GM23338 (cell line): ENCODE results near the gene SMG7. TPM values are rescaled to one million over a fixed set of nuclear protein-coding genes. Genes with fewer than 3 reads are reported as not detected.

Source experiments
- ATAC-seq: fragments of 200-7000 bp; cut with Tn5 transposase; 3 replicates; pipeline ENCODE4 v1.9.1; 2020
- DNase-seq: peaks from one replicate; pipeline ENCODE4 v3.0.0-alpha.2; 2015; ENCODE audit warnings: low spot score
- H2AFZ ChIP-seq: fragments of 200-600 bp; sonication (generic); 2 replicates; pipeline ENCODE4 v1.8.0; 2016; ENCODE audit warnings: antibody characterized with exemption, mild to moderate bottlenecking, moderate library complexity
- H3F3A ChIP-seq: fragments of 200-600 bp; sonication (generic); replicated peaks from 2 replicates; pipeline ENCODE4 v1.8.0; 2017; ENCODE audit warnings: antibody characterized with exemption, mixed run types, low read depth
- H3K27ac ChIP-seq: fragments of 200-600 bp; sonication (generic); 2 replicates; pipeline ENCODE4 v1.6.1; 2016; ENCODE audit warnings: low read depth
- H3K27me3 ChIP-seq: fragments of 200-600 bp; sonication (generic); 2 replicates; pipeline ENCODE4 v1.8.0; 2016; ENCODE audit warnings: mild to moderate bottlenecking, mixed run types, moderate library complexity; ENCODE audit not compliant: insufficient read depth
- H3K36me3 ChIP-seq: fragments of 200-600 bp; sonication (generic); 2 replicates; pipeline ENCODE4 v1.8.0; 2016; ENCODE audit warnings: mild to moderate bottlenecking; ENCODE audit not compliant: insufficient read depth
- H3K4me1 ChIP-seq: fragments of 200-600 bp; sonication (generic); 2 replicates; pipeline ENCODE4 v1.8.0; 2016; ENCODE audit warnings: mild to moderate bottlenecking, moderate library complexity; ENCODE audit not compliant: insufficient read depth
- H3K4me2 ChIP-seq: fragments of 200-600 bp; sonication (generic); 2 replicates; pipeline ENCODE4 v1.7.1; 2017; ENCODE audit warnings: mixed run types
- H3K4me3 ChIP-seq: fragments of 200-600 bp; sonication (generic); 2 replicates; pipeline ENCODE4 v1.6.1; 2016; ENCODE audit warnings: mixed run types
- H3K79me2 ChIP-seq: fragments of 200-600 bp; sonication (generic); replicated peaks from 2 replicates; pipeline ENCODE4 v1.8.0; 2017; ENCODE audit warnings: mild to moderate bottlenecking; ENCODE audit not compliant: insufficient read depth
- H3K9me2 ChIP-seq: fragments of 200-600 bp; sonication (generic); 2 replicates; pipeline ENCODE4 v1.8.0; 2017; ENCODE audit not compliant: insufficient read depth
- H4K20me1 ChIP-seq: fragments of 200-600 bp; sonication (generic); replicated peaks from 2 replicates; pipeline ENCODE4 v1.8.0; 2017; ENCODE audit warnings: mild to moderate bottlenecking; ENCODE audit not compliant: insufficient read depth
- H3K27ac Mint-ChIP-seq: 2 replicates; pipeline ENCODE4 v1.8.0; 2020; ENCODE audit warnings: inconsistent platforms, mild to moderate bottlenecking, moderate library complexity, mixed read lengths
- H3K27me3 Mint-ChIP-seq: 3 replicates; pipeline ENCODE4 v1.8.0; 2022; ENCODE audit warnings: low read depth, mild to moderate bottlenecking, moderate library complexity, mixed read lengths, inconsistent platforms; ENCODE audit not compliant: insufficient read depth, poor library complexity
- H3K36me3 Mint-ChIP-seq: 3 replicates; pipeline ENCODE4 v1.8.0; 2021; ENCODE audit warnings: low read depth, mild to moderate bottlenecking, inconsistent platforms, moderate library complexity, mixed read lengths
- H3K4me1 Mint-ChIP-seq: 3 replicates; pipeline ENCODE4 v1.8.0; 2020; ENCODE audit warnings: mild to moderate bottlenecking, inconsistent platforms, mixed read lengths
- H3K4me3 Mint-ChIP-seq: 3 replicates; pipeline ENCODE4 v1.8.0; 2021; ENCODE audit warnings: moderate library complexity, mild to moderate bottlenecking, inconsistent platforms, mixed read lengths
- H3K9me3 Mint-ChIP-seq: 3 replicates; pipeline ENCODE4 v1.8.0; 2020; ENCODE audit warnings: moderate library complexity, mild to moderate bottlenecking, inconsistent platforms, mixed read lengths
- JUNB ChIP-seq: IDR thresholded peaks from one replicate; pipeline ENCODE4 v1.6.1; 2016; ENCODE audit warnings: antibody characterized with exemption; ENCODE audit not compliant: unreplicated experiment
- NANOG ChIP-seq: IDR thresholded peaks from 2 replicates; pipeline ENCODE4 v1.6.1; 2016; ENCODE audit warnings: antibody characterized with exemption, borderline replicate concordance
- POLR2AphosphoS5 ChIP-seq: IDR thresholded peaks from 2 replicates; pipeline ENCODE4 v1.6.1; 2016; ENCODE audit warnings: antibody characterized with exemption, low read depth
- ZNF462 ChIP-seq: fragments of 250-450 bp; sonication (Bioruptor Pico); IDR thresholded peaks from 2 replicates; pipeline ENCODE4 v1.5.0; 2020; ENCODE audit warnings: mild to moderate bottlenecking, moderate library complexity
- polyA plus RNA-seq: library from polyadenylated mRNA; unstranded; fragments of >200 nt; fragmentation: Nextera tagmentation; extraction: Ambion mirVana; gene quantifications from 2 replicates; pipeline ENCODE4 v1.2.1, GENCODE V29; 2016
- total RNA-seq: library from RNA; depleted of rRNA; stranded (reverse); fragments of >200 nt; shearing (Covaris generic); gene quantifications from 2 replicates; pipeline ENCODE4 v1.2.3, GENCODE V29; 2014
- TF ChIP-seq, protein P1 (sequence below), 2 experiments: fragments of 200-600 bp in 1 of 2; sonication (generic) in 1 of 2; conservative IDR thresholded peaks; 2 replicates each; pipeline versions ENCODE4 v1.5.1 to v1.6.1; 2016 to 2017; ENCODE audit warnings: antibody characterized with exemption in 2 of 2, low read depth in 2 of 2, mild to moderate bottlenecking in 2 of 2, moderate library complexity in 1 of 2

SMG7 gene
- total and polyA plus RNA-seq, 2 experiments from 2014 or later: 33.0 to 79.4 TPM

DNA sequence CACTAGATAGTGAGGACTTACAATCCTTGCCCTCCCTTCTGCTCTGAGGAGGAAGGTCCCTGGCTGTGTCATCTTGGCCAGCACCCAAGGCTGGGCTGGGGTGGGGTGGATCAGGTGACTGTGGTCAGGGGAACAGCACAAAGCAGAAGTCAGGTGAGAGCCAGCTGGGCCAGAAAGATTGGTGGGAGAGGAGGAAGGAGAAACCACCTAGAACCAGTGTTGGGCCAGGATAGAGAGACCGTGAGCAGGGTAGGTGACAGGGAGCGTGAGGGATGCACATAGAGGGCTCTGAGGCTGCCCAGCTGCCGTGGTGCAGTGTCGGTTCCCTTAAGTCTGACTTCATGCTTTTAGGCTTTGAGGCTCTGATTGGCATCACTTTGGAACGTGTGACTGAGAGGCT, 95.3 kb downstream of the SMG7 start:
- H3K27ac ChIP-seq: no peak overlapping the region
- H3K4me1 ChIP-seq: no peaks in the 10 kb centered on the region
- no peaks in the 10 kb centered on the region for H3K27me3 ChIP-seq
- H3K4me2 ChIP-seq: no peak overlapping the region
- TF ChIP-seq JUNB (no peak), ZNF462 (CRISPR knock-in tag) (no peak)
- no peaks in the 10 kb centered on the region for H3K9me3 Mint-ChIP-seq
- DNase-seq (no peak), ATAC-seq (no peak)
- no peak overlapping the region for H3K27ac Mint-ChIP-seq
- H3K4me1 Mint-ChIP-seq: no peaks in the 10 kb centered on the region
- 0 out of 2 replicates have a peak, but pooled peaks cover under 1% of the 10 kb centered on the region for H3K9me2 ChIP-seq
- no peak overlapping the region for H3K4me3 ChIP-seq
- H2AFZ ChIP-seq: no peak overlapping the region
- H3K4me3 Mint-ChIP-seq: no peak overlapping the region
- no peaks in the 10 kb centered on the region for H4K20me1 ChIP-seq
- no peaks in the 10 kb centered on the region for H3K36me3 Mint-ChIP-seq
- H3K79me2 ChIP-seq: no peaks in the 10 kb centered on the region
- peaks cover 8% of the 10 kb centered on the region for H3K27me3 Mint-ChIP-seq
- H3K36me3 ChIP-seq: no peaks in the 10 kb centered on the region
- no peaks in the 10 kb centered on the region for H3F3A ChIP-seq

DNA sequence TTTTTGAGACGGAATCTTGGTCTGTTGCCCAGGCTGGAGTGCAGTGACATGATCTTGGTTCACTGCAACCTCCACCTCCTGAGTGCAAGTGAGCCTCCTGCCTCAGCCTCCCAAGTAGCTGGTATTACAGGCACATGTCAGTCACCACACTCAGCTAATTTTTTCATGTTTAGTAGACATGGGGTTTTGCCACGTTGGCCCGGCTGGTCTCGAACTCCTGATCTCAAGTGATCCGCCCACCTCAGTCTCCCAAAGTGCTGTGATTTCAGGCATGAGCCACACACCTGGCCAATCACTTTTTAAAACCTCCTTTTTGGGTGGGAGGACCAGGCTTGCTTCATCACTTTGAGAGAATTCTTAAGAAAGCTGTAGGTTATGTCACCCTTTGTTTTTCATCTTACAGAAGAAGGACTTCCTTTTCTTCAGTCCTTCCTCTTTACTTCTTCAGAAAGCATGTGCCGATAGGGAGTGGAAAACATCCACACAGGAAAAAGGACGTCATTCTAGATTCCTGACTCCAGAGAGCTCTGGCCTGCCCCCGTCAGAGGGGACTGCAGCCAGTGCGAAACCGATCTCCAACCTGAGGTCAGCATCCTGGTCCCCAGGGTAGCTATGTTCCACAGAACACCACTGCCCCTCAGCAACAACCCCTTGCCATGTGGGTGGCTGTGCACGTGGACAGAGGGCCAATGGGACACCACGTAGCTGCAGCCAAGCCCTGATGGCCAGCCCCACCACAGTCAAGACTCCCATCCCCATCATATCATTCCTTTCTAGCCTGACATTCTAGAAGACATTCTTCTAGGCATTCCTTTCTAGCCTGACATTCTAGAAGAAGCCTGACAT, 96.1 kb downstream of the SMG7 start:
- H2AFZ ChIP-seq: no peak overlapping the region
- Mint-ChIP-seq H3K4me1 (no peaks in the 10 kb centered on the region), H3K27me3 (peaks cover 8% of the 10 kb centered on the region), H3K36me3 (no peaks in the 10 kb centered on the region), H3K27ac (no peak overlapping the region), H3K9me3 (no peaks in the 10 kb centered on the region), H3K4me3 (no peak overlapping the region)
- DNase-seq (peak; percentile 39), ATAC-seq (no peak)
- H3K9me2 ChIP-seq: 0 out of 2 replicates have a peak, but pooled peaks cover 3% of the 10 kb centered on the region
- TF ChIP-seq POLR2AphosphoS5 (no peak), NANOG (no peak), JUNB (no peak)
- TF ChIP-seq, protein P1, sequence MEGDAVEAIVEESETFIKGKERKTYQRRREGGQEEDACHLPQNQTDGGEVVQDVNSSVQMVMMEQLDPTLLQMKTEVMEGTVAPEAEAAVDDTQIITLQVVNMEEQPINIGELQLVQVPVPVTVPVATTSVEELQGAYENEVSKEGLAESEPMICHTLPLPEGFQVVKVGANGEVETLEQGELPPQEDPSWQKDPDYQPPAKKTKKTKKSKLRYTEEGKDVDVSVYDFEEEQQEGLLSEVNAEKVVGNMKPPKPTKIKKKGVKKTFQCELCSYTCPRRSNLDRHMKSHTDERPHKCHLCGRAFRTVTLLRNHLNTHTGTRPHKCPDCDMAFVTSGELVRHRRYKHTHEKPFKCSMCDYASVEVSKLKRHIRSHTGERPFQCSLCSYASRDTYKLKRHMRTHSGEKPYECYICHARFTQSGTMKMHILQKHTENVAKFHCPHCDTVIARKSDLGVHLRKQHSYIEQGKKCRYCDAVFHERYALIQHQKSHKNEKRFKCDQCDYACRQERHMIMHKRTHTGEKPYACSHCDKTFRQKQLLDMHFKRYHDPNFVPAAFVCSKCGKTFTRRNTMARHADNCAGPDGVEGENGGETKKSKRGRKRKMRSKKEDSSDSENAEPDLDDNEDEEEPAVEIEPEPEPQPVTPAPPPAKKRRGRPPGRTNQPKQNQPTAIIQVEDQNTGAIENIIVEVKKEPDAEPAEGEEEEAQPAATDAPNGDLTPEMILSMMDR (conservative IDR thresholded peaks at IDR 0.05; ENCODE audit: low read depth in 2 of 2): no peak
- H3K36me3 ChIP-seq: no peaks in the 10 kb centered on the region
- no peaks in the 10 kb centered on the region for H3K4me1 ChIP-seq
- H3F3A ChIP-seq: no peaks in the 10 kb centered on the region
- no peak overlapping the region for H3K4me3 ChIP-seq
- no peak overlapping the region for H3K4me2 ChIP-seq
- H3K79me2 ChIP-seq: no peaks in the 10 kb centered on the region
- no peak overlapping the region for H3K27ac ChIP-seq
- no peaks in the 10 kb centered on the region for H3K27me3 ChIP-seq
- H4K20me1 ChIP-seq: no peaks in the 10 kb centered on the region
